A375 (cell line): ENCODE data around the gene NID2. TPM values are rescaled to one million over a fixed set of nuclear protein-coding genes. Genes with fewer than 3 reads are reported as not detected.

Experiments
- total RNA-seq: library from RNA; depleted of rRNA; stranded (reverse); fragments of >200 nt; shearing (Covaris generic); gene quantifications from 2 replicates; pipeline ENCODE4 v1.2.3, GENCODE V29; 2014; rRNA removed

NID2 gene, protein sequence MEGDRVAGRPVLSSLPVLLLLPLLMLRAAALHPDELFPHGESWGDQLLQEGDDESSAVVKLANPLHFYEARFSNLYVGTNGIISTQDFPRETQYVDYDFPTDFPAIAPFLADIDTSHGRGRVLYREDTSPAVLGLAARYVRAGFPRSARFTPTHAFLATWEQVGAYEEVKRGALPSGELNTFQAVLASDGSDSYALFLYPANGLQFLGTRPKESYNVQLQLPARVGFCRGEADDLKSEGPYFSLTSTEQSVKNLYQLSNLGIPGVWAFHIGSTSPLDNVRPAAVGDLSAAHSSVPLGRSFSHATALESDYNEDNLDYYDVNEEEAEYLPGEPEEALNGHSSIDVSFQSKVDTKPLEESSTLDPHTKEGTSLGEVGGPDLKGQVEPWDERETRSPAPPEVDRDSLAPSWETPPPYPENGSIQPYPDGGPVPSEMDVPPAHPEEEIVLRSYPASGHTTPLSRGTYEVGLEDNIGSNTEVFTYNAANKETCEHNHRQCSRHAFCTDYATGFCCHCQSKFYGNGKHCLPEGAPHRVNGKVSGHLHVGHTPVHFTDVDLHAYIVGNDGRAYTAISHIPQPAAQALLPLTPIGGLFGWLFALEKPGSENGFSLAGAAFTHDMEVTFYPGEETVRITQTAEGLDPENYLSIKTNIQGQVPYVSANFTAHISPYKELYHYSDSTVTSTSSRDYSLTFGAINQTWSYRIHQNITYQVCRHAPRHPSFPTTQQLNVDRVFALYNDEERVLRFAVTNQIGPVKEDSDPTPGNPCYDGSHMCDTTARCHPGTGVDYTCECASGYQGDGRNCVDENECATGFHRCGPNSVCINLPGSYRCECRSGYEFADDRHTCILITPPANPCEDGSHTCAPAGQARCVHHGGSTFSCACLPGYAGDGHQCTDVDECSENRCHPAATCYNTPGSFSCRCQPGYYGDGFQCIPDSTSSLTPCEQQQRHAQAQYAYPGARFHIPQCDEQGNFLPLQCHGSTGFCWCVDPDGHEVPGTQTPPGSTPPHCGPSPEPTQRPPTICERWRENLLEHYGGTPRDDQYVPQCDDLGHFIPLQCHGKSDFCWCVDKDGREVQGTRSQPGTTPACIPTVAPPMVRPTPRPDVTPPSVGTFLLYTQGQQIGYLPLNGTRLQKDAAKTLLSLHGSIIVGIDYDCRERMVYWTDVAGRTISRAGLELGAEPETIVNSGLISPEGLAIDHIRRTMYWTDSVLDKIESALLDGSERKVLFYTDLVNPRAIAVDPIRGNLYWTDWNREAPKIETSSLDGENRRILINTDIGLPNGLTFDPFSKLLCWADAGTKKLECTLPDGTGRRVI (N-terminal part only)
- 0.53 and 1.1 TPM in 2 replicates for total RNA-seq

DNA sequence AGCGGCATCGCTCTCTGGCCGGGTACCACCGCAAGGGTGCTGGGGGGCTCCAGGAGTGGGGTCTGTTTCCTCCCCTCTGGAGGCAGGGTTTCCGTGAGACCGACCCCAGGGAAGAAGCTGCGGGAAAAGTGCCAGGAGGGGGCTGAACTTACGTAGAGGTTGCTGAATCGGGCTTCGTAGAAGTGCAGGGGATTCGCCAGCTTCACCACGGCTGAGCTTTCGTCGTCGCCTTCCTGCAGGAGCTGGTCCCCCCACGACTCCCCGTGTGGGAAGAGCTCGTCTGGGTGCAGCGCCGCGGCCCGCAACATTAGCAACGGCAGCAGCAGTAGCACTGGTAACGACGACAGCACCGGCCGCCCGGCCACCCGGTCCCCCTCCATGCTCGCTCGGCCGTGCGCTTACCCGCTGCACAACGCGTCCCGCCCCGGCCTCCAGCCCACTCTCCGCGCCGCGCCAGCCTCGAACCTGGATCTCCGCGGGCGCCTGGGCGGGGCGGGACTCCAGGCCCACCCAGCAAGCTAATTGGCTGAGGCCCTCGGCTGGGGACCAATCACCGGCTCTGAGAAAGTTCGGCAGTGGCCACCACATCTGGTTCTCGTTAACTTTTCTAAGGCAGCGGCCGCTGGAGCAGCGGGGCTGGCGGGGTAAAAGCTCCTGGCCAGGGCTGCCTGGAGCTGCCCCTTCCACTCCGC lies at the start of gene NID2:
NID2 (minus strand) TSS at position 445 of the 692 bp plus-strand sequence; CDS start at position 380, 65 bp downstream.

DNA sequence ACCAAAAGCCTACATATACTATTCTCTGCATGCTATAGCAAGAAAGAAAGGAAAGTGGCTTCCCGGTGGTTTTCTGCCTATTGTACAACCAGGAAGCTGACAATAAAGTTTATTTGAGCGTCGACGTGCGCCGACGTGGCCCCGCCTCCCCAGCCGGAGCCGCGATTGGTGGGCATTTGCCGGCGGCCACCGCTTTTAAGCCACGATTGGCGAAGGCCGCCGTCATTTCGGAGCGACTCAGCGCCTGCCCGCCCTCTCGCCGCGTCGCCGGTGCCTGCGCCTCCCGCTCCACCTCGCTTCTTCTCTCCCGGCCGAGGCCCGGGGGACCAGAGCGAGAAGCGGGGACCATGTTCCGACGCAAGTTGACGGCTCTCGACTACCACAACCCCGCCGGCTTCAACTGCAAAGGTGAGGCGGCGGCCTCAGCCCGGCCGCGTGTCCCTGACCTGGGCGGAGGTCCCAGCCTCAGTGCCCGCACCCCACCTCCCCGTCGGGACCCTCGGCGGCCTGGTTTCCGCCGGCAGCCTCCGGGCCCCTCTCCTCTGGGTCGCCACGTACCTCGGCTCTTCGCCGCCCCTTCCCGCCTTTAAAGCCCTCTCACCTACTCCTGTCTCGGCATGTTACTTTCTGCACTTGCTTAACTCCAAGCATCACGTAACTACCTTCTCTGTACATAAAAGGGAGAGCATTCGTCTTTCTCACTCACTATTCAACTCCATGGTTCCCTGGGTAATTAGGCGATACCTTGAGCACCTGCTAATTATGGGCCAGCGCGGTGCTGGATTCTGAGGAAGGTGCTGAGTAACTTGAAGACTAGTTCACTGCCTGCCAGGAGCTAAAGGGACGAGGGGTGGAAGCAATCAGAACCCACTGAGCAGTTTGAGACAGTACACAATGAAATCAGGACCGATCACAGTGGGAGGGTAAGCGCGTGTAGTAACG lies 79.3 kb downstream of the NID2 start, which contains the start of gene RTRAF:
RTRAF (plus strand) TSS at position 254 of the 942 bp plus-strand sequence; CDS start at position 348, 94 bp downstream.

Other genes with a start within 250 kb of the NID2 start
- gene GNG2, start 208.4 kb downstream of the NID2 start, total RNA-seq, result 18.6 and 19.0 TPM in 2 replicates
- gene RTRAF, start 79.5 kb downstream of the NID2 start, total RNA-seq, result 106 and 117 TPM in 2 replicates
- gene PTGDR, start 198.6 kb upstream of the NID2 start, total RNA-seq, result not detected in 2 replicates
- gene PTGER2, start 245.3 kb upstream of the NID2 start, total RNA-seq, result 0.19 TPM in 1 of 2 replicates, not detected in the other